Psoas muscle (tissue), 8 donors: ENCODE measurements around the gene GAB3. TPM values are rescaled to one million over a fixed set of nuclear protein-coding genes. Genes with fewer than 3 reads are reported as not detected.
"Not testable (repeated sequence)": the region's sequence is repeated elsewhere in the genome, so short reads cannot be mapped to it uniquely, and the experiment has no call there.

ENCODE experiments used
- ATAC-seq, 4 donors: fragments of 200-7000 bp; cut with Tn5 transposase; one replicate each; pipeline ENCODE4 v1.9.1; 2020; ENCODE audit warnings: moderate library complexity in 3 of 4, mild to moderate bottlenecking in 2 of 4
- DNase-seq, 2 donors: peaks; one replicate each; pipeline ENCODE4 v3.0.0-alpha.2; 2020
- H3K27ac ChIP-seq: fragments of 200-600 bp; one replicate; pipeline ENCODE4 v1.8.0; 2022
- H3K27me3 ChIP-seq, 3 donors: fragments of 200-600 bp in 1 of 3; one replicate each; pipeline versions ENCODE4 v1.6.1 to v1.8.0; 2013 to 2022; ENCODE audit warnings: low read length in 2 of 3, mild to moderate bottlenecking in 2 of 3, moderate library complexity in 1 of 3; ENCODE audit not compliant: insufficient read depth in 3 of 3
- H3K36me3 ChIP-seq, 2 donors: fragments of 200-600 bp in 1 of 2; one replicate each; pipeline versions ENCODE4 v1.6.1 to v1.8.0; 2013 to 2022; ENCODE audit warnings: low read depth in 1 of 2, mild to moderate bottlenecking in 1 of 2, moderate library complexity in 1 of 2; ENCODE audit not compliant: insufficient read depth in 1 of 2
- H3K4me1 ChIP-seq: fragments of 200-600 bp; one replicate; pipeline ENCODE4 v1.8.0; 2022
- H3K4me3 ChIP-seq: fragments of 200-600 bp; one replicate; pipeline ENCODE4 v1.8.0; 2022; ENCODE audit warnings: mild to moderate bottlenecking
- H3K9me3 ChIP-seq: fragments of 200-600 bp; one replicate; pipeline ENCODE4 v1.8.0; 2022
- WGBS, 3 donors: extraction: QIAGEN DNeasy Blood & Tissue Kit; methylation state at CpG; one replicate each; pipeline versions ENCODE4 v1.1.6 to v1.1.7; 2013; 5-methylcytosine and 5-hydroxymethylcytosine counted together
- intact Hi-C, 2 donors: fragments of 100-400 bp; cut with DNase I; formaldehyde crosslinking; loops; one replicate each; pipeline versions ENCODE4 v1.11.0 to v1.14.2; 2022
- polyA plus RNA-seq, 3 donors: library from polyadenylated mRNA; stranded (reverse); fragments of 200-250 nt; gene quantifications; one replicate each; pipeline ENCODE4 v1.2.3, GENCODE V29; 2013
- total RNA-seq, 4 donors: library from RNA; stranded (reverse); fragmentation: NEBNext Ultra II Directional in 2 of 4; extraction: Animal tissue kit (Norgen Biotek cat#: 25700) in 2 of 4; gene quantifications; one replicate each; pipeline versions ENCODE4 v1.2.1 to v1.2.4, GENCODE V29; 2021 to 2023
- TF ChIP-seq, protein P1 (sequence below): fragments of 200-600 bp; IDR thresholded peaks from one replicate; pipeline ENCODE4 v1.8.0; 2022; ENCODE audit warnings: antibody characterized with exemption
- donor health status: healthy with polysubstance abuse.
- donor health status: DM: no; HTN: no; CAD: no; lungs with moderate emphysema.
- donor health status: Bipolar disorder and iron deficiency.
- donor health status: healthy.
- donor health status: DM: yes; HTN: yes; CAD: no.
- donor health status: DM: no; HTN: no; CAD: no.
- donor health status: DM: no; HTN: no; CAD: no.
- donor health status: DM: yes; HTN: yes; CAD: no.

The GAB3 gene
- total and polyA plus RNA-seq, 7 donors: 0.61 to 3.4 (median 1.4) TPM

DNA sequence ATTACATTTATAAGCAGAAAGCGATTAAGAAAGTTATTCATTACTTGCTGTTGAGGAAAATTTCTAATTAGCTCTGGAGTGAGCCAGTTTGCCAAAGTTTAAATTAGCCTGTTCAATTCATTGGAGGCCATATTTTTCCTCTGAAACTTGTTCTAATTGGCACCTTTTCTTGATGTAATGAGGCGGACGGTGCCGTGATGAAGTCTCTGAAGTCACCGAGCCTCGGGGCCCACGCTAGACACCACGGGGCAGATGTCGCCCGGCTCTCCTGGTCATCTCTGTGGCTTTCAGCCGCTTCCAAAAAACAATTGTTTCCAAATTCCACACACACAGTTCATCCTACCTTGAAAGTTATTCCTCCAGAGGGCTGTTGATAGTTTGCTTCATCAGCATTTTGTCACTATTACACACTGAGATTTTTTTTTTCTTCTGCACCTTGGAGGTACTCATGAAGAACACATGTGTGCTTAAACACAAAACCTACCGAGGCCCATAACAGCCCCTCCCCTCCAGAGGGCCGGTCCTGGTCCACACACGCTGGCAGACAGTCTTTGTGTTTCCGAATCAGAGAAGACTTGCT is 93.6 kb downstream of the GAB3 start:
- no peak overlapping the region for H3K4me3 ChIP-seq
- H3K27me3 ChIP-seq: no peaks in the 10 kb centered on the region
- DNase-seq (no peak), ATAC-seq (no peak)
- WGBS, 3 donors: 88 to 93% (median 89%) methylated on average over 15 of the region's 15 CpGs
- H3K4me1 ChIP-seq: no peaks in the 10 kb centered on the region
- TF ChIP-seq, protein P1, sequence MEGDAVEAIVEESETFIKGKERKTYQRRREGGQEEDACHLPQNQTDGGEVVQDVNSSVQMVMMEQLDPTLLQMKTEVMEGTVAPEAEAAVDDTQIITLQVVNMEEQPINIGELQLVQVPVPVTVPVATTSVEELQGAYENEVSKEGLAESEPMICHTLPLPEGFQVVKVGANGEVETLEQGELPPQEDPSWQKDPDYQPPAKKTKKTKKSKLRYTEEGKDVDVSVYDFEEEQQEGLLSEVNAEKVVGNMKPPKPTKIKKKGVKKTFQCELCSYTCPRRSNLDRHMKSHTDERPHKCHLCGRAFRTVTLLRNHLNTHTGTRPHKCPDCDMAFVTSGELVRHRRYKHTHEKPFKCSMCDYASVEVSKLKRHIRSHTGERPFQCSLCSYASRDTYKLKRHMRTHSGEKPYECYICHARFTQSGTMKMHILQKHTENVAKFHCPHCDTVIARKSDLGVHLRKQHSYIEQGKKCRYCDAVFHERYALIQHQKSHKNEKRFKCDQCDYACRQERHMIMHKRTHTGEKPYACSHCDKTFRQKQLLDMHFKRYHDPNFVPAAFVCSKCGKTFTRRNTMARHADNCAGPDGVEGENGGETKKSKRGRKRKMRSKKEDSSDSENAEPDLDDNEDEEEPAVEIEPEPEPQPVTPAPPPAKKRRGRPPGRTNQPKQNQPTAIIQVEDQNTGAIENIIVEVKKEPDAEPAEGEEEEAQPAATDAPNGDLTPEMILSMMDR: no peak
- no peaks in the 10 kb centered on the region for H3K36me3 ChIP-seq
- H3K9me3 ChIP-seq: no peaks in the 10 kb centered on the region
- no peak overlapping the region for H3K27ac ChIP-seq
- intact Hi-C loops: no loop called here

DNA sequence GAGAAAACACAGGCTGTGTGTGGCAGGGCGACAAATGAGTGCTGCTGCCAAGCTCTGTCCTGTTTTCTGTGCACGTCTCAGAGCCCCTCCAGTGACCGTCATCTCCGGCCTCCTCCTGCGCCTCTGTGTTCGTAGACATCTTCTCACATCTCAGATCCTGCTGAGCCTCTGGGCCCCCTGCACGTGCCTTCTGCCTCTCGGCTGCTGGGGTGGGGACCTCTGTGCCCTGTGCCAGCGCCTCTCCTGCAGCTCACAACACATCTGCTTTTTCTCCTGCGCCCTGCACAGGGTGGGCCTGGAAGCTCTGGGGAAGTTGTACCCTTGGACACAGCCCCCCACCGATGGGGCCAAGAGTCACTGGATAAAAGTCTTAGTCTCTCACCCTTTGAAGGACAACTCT is 95.1 kb downstream of the GAB3 start:
- Histone ChIP-seq H3K4me3 (no peak overlapping the region), H3K4me1 (no peaks in the 10 kb centered on the region), H3K27me3 (peaks cover 0 to 4% (median 0%) of the 10 kb centered on the region in 3 donors), H3K36me3 (no peaks in the 10 kb centered on the region), H3K27ac (no peak overlapping the region), H3K9me3 (no peaks in the 10 kb centered on the region)
- WGBS, 3 donors: 73 to 88% (median 84%) methylated on average over 7 to 11 of the region's 11 CpGs
- no peak for ATAC-seq
- TF ChIP-seq, protein P1: no peak
- intact Hi-C loops: no loop called here
- no peak for DNase-seq

DNA sequence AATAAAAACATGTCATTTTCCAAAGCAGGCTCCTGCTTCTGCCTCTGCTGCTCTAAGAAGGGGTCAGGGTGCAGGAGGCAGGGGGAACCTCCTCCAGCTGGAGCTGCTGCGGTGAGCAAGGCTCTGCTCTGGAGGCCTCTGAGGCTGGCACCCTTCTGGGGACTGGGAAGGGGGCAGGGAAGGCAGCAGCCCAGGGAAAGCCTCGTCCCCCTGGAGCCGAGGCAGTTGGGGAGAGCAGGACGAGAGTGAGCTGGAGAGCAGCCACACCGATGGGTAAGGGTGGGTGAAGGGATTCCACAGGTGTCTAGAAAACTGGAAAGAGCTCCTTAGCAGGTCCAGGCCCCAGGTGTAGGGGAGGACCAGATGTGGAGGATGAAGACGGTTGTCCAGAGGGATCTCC is 95.5 kb downstream of the GAB3 start:
- H3K4me1 ChIP-seq: no peaks in the 10 kb centered on the region
- H3K9me3 ChIP-seq: no peaks in the 10 kb centered on the region
- H3K27me3 ChIP-seq: peaks cover 0 to 4% (median 0%) of the 10 kb centered on the region in 3 donors
- no peaks in the 10 kb centered on the region for H3K36me3 ChIP-seq
- 66 to 83% (median 67%) methylated on average over 3 to 6 of the region's 6 CpGs for WGBS, 3 donors
- ATAC-seq: no peak
- no peak for DNase-seq
- no peak overlapping the region for H3K27ac ChIP-seq
- TF ChIP-seq, protein P1: no peak
- intact Hi-C loops: no loop called here
- H3K4me3 ChIP-seq: no peak overlapping the region

DNA sequence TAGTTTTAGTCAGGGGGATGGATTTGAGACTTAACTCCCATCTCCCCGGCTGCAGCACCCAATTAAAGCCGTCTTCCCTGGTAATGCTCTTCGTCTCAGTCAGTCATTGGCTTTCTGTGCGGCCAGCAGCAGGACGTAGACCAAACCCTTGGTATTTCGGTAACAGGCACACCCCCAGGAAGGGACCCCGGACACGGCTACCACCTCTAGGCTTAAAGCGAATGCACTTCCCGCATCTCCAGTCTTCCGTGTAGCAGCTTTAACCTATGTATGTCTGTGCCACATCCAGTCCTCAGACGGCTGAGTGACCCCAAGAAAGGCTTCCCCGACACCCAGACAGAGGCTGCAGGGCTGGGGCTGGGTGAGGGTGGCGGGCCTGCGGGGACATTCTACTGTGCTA is 96.0 kb downstream of the GAB3 start:
- DNase-seq: no peak
- intact Hi-C loops: no loop called here
- H3K27ac ChIP-seq: no peak overlapping the region
- no peaks in the 10 kb centered on the region for H3K9me3 ChIP-seq
- H3K36me3 ChIP-seq: no peaks in the 10 kb centered on the region
- TF ChIP-seq, protein P1: no peak
- 82 to 89% (median 88%) methylated on average over 10 to 15 of the region's 15 CpGs for WGBS, 3 donors
- H3K27me3 ChIP-seq: peaks cover 0 to 4% (median 0%) of the 10 kb centered on the region in 3 donors
- H3K4me3 ChIP-seq: no peak overlapping the region
- no peaks in the 10 kb centered on the region for H3K4me1 ChIP-seq
- ATAC-seq: no peak

DNA sequence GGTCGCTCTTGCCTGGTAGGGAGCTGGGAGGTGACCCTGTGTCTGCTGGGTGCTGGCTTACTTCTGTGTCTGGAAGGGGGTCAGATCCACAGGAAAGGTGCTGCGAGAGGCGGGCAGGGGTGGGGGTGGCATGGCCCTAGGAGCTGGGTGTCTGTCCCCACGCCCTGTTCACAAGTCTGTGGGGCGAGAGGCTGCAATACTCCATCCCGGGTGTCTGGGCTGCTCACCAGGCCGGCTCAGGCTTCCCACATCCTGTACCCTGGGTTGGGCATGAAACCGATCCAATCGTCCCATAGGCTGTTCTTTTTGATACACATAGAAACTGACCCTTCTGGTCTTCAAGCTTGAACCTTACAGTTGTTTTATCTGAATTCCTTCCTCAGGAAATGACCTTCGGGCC is 96.5 kb downstream of the GAB3 start:
- Histone ChIP-seq H3K4me1 (no peaks in the 10 kb centered on the region), H3K4me3 (no peak overlapping the region), H3K9me3 (no peaks in the 10 kb centered on the region), H3K27me3 (peaks cover 0 to 4% (median 0%) of the 10 kb centered on the region in 3 donors), H3K27ac (no peak overlapping the region), H3K36me3 (no peaks in the 10 kb centered on the region)
- TF ChIP-seq, protein P1: no peak
- ATAC-seq: no peak
- WGBS, 3 donors: 85 to 93% (median 87%) methylated on average over 4 to 10 of the region's 10 CpGs
- DNase-seq: no peak
- intact Hi-C loops: no loop called here

DNA sequence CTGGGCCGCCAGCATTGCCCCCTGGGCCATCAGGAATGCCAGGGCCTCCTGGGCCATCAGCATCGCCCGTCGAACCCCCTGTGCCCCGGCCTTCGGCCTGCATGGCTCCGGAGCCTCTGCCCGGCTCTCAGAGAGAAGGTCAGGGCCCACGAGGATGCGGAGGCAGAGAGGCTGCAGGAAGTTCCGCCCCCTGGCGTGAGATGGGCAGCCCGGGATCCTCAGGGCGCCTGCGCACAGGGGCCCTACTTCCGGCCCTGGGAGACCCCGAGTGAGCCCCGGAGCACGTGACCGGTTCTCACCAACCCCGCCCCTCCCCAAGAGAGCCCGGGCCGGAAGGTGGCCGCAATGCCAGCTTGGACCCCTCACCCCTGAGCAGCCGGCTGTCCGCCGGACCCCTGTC is 97.5 kb downstream of the GAB3 start, which contains the start of gene CTAG2:
Gene CTAG2 (minus strand): TSS at position 167 of the 400 bp plus-strand sequence. CDS start 64 bp downstream, at position 103.
- H3K9me3 ChIP-seq, H3K27ac ChIP-seq, H3K27me3 ChIP-seq, H3K4me1 ChIP-seq, DNase-seq, intact Hi-C loops, H3K36me3 ChIP-seq, H3K4me3 ChIP-seq, ATAC-seq: not testable (repeated sequence)
- WGBS, 3 donors: no CpG with 5 or more reads among the region's 27 CpGs
